ENCODE results near the gene PTPN14. TPM values are rescaled to one million over a fixed set of nuclear protein-coding genes. Genes with fewer than 3 reads are reported as not detected.

Gene PTPN14
- total and polyA plus RNA-seq, 2 of the 8 experiments (the other 6 are each of a cell fraction or from before 2014, with no cell fraction given), result 14.4 to 93.6 TPM

DNA sequence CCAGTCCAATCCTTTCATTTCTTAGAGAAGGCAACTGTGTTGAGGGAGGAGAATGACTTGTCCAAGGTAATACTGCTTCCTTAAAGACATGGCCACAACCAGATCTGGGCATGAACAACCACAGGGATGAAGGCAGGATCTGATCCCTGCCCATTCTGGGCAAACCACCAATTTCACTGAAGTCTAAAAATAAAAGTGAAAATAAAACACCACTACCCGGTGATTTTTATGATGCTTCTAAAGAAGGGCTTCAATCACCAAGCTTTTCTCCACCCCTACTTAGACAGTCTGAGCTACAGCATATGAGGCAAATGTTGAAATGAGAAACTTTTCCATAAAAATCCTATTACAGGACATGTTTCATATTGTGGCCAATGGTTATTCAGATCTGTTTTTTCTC, 133.0 kb downstream of the PTPN14 start (continued):
- TF ChIP-seq, protein P1, sequence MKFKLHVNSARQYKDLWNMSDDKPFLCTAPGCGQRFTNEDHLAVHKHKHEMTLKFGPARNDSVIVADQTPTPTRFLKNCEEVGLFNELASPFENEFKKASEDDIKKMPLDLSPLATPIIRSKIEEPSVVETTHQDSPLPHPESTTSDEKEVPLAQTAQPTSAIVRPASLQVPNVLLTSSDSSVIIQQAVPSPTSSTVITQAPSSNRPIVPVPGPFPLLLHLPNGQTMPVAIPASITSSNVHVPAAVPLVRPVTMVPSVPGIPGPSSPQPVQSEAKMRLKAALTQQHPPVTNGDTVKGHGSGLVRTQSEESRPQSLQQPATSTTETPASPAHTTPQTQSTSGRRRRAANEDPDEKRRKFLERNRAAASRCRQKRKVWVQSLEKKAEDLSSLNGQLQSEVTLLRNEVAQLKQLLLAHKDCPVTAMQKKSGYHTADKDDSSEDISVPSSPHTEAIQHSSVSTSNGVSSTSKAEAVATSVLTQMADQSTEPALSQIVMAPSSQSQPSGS (IDR thresholded peaks at IDR 0.05; ENCODE audit: low read length), result no peak
- TF ChIP-seq CTBP2 (IDR thresholded peaks at IDR 0.05; ENCODE audit: borderline replicate concordance, insufficient read depth, insufficient read length, low read length) (no peak), RXRA (IDR thresholded peaks at IDR 0.05; ENCODE audit: insufficient read depth, low read depth, low read length) (no peak)
